Thoracic aorta (tissue), 2 donors: ENCODE data around the gene KHDC1. TPM values are rescaled to one million over a fixed set of nuclear protein-coding genes. Genes with fewer than 3 reads are reported as not detected.
"Not testable (repeated sequence)": the region's sequence is repeated elsewhere in the genome, so short reads cannot be mapped to it uniquely, and the experiment has no call there.

ENCODE experiments used
- ATAC-seq: fragments of 150-250 bp; one replicate; pipeline ENCODE4 v1.8.0; 2017; ENCODE audit warnings: low read depth; ENCODE audit not compliant: insufficient number of reproducible peaks, low FRiP score
- DNase-seq: peaks from one replicate; pipeline ENCODE4 v3.0.0-alpha.2; 2020; ENCODE audit warnings: low spot score
- H3K27ac ChIP-seq, 2 donors: fragments of 200-600 bp; sonication (generic); 1 replicate in 1 of 2; 2 replicates in 1 of 2; pipeline ENCODE4 v1.5.1; 2016; ENCODE audit warnings: mild to moderate bottlenecking in 2 of 2, moderate library complexity in 2 of 2
- H3K27me3 ChIP-seq: fragments of 200-600 bp; sonication (generic); replicated peaks from 2 replicates; pipeline ENCODE4 v1.6.0; 2016; ENCODE audit warnings: mild to moderate bottlenecking; ENCODE audit not compliant: insufficient read depth
- H3K36me3 ChIP-seq: fragments of 200-600 bp; sonication (generic); one replicate; pipeline ENCODE4 v1.5.1; 2016
- H3K4me1 ChIP-seq, 2 donors: fragments of 200-600 bp; sonication (generic); 1 replicate in 1 of 2; 2 replicates in 1 of 2; pipeline versions ENCODE4 v1.5.1 to v1.6.0; 2016; ENCODE audit warnings: low read depth in 2 of 2, mild to moderate bottlenecking in 1 of 2; ENCODE audit not compliant: control insufficient read depth in 1 of 2
- H3K4me3 ChIP-seq: fragments of 200-600 bp; sonication (generic); 2 replicates; pipeline ENCODE4 v1.5.1; 2016; ENCODE audit warnings: mild to moderate bottlenecking
- H3K9me3 ChIP-seq: fragments of 200-600 bp; sonication (generic); 2 replicates; pipeline ENCODE4 v1.5.1; 2016
- total RNA-seq, 2 donors: library from RNA; depleted of rRNA; stranded (reverse); fragments of >200 nt; gene quantifications; one replicate each; pipeline versions ENCODE4 v1.1.0 to v1.2.3, GENCODE V29; 2016
- TF ChIP-seq, protein P1 (sequence below): fragments of 200-600 bp; sonication (generic); IDR thresholded peaks from one replicate; pipeline ENCODE4 v1.5.1; 2019; ENCODE audit warnings: antibody characterized with exemption

KHDC1 gene, protein sequence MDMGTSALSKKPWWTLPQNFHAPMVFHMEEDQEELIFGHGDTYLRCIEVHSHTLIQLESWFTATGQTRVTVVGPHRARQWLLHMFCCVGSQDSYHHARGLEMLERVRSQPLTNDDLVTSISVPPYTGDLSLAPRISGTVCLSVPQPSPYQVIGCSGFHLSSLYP
- 1 to 10 TPM in 1 of 2 donors, under 1 TPM in 1; 0.81 to 8.1 TPM for total RNA-seq

DNA sequence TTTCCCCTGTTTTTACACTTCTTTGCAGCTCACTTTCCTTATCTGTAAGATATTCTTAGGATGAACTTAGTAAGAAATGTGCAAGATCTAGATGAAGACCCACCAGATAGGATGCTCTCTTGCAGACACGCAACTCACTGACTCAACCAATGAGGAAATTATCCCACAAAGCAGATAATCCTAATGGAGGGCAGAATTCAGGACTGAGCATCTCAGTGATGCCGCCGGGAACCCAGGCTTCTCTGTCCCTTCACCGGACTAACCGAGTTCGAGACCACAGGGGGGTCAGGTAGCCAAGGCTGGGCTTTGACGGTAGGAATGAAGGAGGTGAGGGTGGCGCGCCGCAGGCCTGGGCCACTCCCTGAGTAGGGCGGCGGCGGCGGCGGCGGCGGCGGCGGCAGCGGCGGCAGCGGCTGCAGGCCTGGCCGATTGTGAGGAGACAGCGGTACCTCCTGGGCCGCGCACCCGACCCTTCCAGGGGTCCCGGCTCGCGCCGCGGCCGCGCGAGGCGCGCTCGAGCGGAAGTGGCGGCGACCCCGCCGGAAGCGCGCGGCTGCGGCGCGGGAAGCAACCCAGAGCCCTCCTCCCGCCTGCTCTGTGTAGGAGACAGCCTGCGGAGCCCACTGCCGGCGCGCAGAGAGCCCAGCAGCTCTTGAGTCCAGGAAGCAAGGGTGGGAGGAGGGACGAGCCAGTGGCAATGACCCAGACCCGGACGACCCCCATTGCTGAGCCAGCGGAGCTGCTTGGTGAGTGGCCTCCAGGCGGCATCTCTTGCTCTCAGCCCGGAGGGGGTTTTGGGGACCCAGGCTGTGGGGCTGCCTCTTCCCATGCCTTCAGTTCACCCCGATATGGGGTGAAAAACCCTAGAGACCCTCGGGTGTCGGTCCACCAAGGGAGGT is at the start of gene KHDC1:
TSS of gene KHDC1 (minus strand) at position 526 of the 899 bp plus-strand sequence. CDS start 20,679 bp downstream, outside the sequence.
- DNase-seq (no peak), ATAC-seq (no peak)
- Histone ChIP-seq H3K36me3 (no peaks in the 10 kb centered on the region), H3K27me3 (no peaks in the 10 kb centered on the region), H3K4me3 (peak within 1 kb of the TSS; percentile 77), H3K27ac (peak within 1 kb of the TSS; percentile 10 to 40), H3K4me1 (peaks cover 3 to 26% of the 10 kb centered on the region in 2 donors), H3K9me3 (no peaks in the 10 kb centered on the region)
- TF ChIP-seq, protein P1, sequence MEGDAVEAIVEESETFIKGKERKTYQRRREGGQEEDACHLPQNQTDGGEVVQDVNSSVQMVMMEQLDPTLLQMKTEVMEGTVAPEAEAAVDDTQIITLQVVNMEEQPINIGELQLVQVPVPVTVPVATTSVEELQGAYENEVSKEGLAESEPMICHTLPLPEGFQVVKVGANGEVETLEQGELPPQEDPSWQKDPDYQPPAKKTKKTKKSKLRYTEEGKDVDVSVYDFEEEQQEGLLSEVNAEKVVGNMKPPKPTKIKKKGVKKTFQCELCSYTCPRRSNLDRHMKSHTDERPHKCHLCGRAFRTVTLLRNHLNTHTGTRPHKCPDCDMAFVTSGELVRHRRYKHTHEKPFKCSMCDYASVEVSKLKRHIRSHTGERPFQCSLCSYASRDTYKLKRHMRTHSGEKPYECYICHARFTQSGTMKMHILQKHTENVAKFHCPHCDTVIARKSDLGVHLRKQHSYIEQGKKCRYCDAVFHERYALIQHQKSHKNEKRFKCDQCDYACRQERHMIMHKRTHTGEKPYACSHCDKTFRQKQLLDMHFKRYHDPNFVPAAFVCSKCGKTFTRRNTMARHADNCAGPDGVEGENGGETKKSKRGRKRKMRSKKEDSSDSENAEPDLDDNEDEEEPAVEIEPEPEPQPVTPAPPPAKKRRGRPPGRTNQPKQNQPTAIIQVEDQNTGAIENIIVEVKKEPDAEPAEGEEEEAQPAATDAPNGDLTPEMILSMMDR, result no peak

DNA sequence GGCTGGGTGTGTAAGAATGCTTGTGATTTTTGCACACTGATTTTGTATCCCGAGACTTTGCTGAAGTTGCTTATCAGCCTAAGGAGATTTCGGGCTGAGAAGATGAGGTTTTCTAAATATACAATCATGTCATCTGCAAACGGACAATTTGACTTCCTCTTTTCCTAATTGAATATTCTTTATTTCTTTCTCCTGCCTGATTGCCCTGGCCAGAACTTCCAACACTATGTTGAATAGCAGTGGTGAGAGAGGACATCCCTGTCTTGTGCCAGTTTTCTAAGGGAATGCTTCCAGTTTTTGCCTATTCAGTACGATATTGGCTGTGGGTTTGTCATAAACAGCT is 47.5 kb upstream of the KHDC1 start:
- peak overlapping the region; percentile 2 to 77 for H3K27ac ChIP-seq
- H3K36me3 ChIP-seq, H3K9me3 ChIP-seq, H3K27me3 ChIP-seq, ATAC-seq, DNase-seq: not testable (repeated sequence)
- H3K4me3 ChIP-seq, result peak overlapping the region; percentile 92
- H3K4me1 ChIP-seq, result peaks cover 7 to 16% of the 10 kb centered on the region in 2 donors

DNA sequence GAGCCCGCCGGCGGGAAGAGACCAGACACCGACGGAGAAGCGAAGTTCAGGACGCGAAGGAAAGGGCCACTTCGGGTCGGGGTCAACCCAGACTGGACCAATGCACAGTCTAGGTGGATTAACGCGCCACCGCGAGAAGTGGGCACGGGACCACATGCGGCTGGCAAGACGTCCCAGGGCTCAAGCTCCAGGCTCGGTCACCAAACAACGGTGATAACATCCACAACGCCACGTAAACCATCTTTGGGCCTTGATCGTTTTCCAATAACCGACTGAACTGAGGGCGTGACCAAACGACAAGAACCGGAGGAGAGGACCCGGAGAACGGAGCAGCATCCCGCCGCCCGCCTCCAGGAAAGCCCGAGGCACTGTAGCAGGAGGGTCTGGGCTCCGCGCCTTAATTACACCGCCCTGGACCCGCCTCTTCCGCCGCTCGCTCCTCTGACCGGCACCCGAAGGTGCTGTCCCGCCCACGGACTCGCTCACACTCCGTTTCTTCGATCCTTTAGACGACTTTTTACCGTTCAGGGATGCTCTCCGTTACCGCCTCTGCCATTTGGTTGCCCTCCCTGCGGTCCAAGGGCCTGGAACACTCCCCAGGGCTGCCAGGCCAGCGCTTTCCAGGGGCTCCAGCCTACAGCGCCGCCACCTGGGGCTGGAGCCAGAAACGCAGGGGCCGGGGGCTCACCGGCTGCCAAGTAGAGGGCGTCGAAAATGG is 46.9 kb upstream of the KHDC1 start:
- Histone ChIP-seq H3K9me3 (no peaks in the 10 kb centered on the region), H3K27me3 (no peaks in the 10 kb centered on the region), H3K4me1 (peaks cover 7 to 16% of the 10 kb centered on the region in 2 donors), H3K4me3 (peak overlapping the region; percentile 92), H3K27ac (peak overlapping the region; percentile 2 to 77), H3K36me3 (no peaks in the 10 kb centered on the region)
- DNase-seq, result no peak
- TF ChIP-seq, protein P1, result peak; percentile 34
- ATAC-seq, result peak; percentile 70

DNA sequence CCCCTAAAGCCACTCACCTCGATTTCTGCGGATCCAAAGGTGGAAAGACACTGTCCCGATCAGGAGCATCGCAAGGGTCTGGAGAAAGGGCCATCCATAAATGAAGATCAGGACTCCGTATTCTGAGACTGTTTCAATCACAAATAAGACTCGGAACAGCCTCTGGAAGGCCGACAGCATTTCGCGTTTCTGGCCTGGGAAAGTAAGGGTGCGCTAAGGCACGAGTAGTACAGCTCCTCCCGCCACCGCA is 46.5 kb upstream of the KHDC1 start:
- H3K27me3 ChIP-seq, result no peaks in the 10 kb centered on the region
- H3K4me3 ChIP-seq, result peak overlapping the region; percentile 92
- H3K36me3 ChIP-seq, result no peaks in the 10 kb centered on the region
- H3K9me3 ChIP-seq, result no peaks in the 10 kb centered on the region
- DNase-seq (no peak), ATAC-seq (peak; percentile 41)
- peaks cover 7 to 16% of the 10 kb centered on the region in 2 donors for H3K4me1 ChIP-seq
- H3K27ac ChIP-seq, result peak overlapping the region; percentile 1 to 77
- TF ChIP-seq, protein P1, result no peak

DNA sequence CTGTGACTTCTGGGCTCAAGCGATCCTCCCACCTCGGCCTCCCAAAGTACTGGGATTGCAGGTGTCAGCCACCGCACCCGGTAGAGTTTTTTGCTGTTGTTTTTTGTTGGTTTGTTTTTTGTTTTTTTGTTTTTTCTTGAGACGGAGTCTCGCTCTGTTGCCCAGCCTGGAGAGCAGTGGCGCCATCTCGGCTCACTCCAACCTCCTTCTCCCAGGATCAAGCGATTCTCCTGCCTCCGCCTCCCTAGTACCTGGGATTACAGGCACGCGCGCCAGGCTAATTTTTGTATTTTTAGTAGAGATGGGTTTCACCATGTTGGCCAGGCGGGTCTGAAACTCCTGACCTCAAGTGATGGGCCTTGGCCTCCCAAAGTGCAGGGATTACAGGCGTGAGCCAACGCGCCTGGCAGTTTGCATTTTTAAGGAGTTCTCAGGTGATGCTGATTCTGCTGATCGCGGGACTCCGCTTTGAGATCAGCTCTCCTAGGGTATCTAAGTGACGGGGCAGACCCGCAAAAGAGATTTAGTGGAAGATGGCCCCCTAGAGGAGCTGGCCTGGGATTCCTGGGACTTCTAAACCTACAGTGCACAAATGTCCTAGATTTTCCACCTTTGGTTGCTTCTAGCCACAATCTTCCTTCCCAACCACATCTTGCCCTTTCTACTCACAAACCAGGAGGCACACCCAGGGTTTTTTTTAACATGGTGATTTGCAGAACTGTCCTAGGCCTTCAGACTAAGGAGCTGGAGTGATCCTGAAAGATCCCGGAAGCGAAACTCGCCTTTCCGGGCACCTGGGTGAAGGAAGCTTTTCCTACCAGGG is 45.9 kb upstream of the KHDC1 start:
- Histone ChIP-seq H3K36me3 (no peaks in the 10 kb centered on the region), H3K27me3 (no peaks in the 10 kb centered on the region), H3K27ac (peak overlapping the region; percentile 1 to 77), H3K4me1 (peaks cover 7 to 16% of the 10 kb centered on the region in 2 donors), H3K4me3 (peak overlapping the region; percentile 92), H3K9me3 (no peaks in the 10 kb centered on the region)
- ATAC-seq, result no peak
- DNase-seq, result no peak
- TF ChIP-seq, protein P1, result no peak

DNA sequence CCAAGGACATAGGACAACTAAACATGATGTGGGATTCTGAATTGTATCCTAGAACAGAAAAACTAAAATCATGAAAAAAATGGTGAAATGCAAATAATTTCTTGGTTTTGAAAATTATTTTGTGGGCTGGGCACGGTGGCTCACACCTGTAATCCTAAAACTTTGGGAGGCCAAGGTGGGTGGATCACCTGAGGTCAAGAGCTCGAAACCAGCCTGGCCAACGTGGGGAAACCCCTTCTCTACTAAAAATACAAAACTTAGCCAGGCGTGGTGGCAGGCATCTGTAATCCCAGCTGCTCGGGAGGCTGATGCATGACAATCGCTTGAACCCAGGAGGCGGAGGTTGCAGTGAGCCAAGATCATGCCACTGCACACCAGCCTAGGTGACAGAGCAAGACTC is 40.8 kb upstream of the KHDC1 start:
- not testable (repeated sequence) for DNase-seq, ATAC-seq, H3K27ac ChIP-seq, H3K4me1 ChIP-seq, H3K9me3 ChIP-seq, H3K27me3 ChIP-seq, H3K4me3 ChIP-seq, H3K36me3 ChIP-seq
